ENCODE measurements around the gene AKT2.

AKT2 gene

DNA sequence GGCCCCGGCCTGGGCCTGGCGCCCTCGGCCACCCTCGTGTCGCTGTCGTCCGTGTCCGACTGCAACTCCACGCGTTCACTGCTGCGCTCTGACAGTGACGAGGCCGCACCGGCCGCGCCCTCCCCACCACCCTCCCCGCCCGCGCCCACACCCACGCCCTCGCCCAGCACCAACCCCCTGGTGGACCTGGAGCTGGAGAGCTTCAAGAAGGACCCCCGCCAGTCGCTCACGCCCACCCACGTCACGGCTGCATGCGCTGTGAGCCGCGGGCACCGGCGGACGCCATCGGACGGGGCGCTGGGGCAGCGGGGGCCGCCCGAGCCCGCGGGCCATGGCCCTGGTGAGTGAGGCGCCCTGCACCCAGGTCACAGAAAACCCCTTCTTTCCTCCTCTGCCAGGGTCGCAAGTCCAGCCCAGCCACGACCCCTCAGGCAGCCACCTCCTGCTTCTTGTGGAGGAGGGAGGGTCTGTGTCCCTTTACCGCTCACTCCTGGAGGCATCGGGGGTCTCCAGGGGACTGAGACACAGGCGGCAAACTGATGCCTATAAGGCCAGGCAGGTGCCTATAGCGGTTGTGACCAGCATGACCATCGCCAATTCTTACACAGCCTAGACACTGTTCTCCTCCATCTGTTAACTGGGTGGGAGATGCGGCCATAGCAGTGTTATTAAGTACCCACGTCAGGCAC is 71.1 kb downstream of the AKT2 start:
- Histone ChIP-seq H3K4me1 (ENCODE audit: control insufficient read depth, insufficient read depth, low read length) (peaks cover 11% of the 10 kb centered on the region; the same call in 1 of the 2 replicates), H3K36me3 (ENCODE audit: control insufficient read depth, insufficient read depth, low read length) (peaks cover 7% of the 10 kb centered on the region), H3K27ac (ENCODE audit: low read depth, low read length) (no peak overlapping the region), H3K4me3 (ENCODE audit: low read depth, low read length) (no peak overlapping the region), H3K9me3 (ENCODE audit: control insufficient read depth, insufficient read depth, low read depth, low read length) (no peaks in the 10 kb centered on the region), H3K27me3 (ENCODE audit: control insufficient read depth, insufficient read depth, low read length) (peaks cover 30% of the 10 kb centered on the region), H3K9ac (ENCODE audit: low read length) (no peak overlapping the region)

DNA sequence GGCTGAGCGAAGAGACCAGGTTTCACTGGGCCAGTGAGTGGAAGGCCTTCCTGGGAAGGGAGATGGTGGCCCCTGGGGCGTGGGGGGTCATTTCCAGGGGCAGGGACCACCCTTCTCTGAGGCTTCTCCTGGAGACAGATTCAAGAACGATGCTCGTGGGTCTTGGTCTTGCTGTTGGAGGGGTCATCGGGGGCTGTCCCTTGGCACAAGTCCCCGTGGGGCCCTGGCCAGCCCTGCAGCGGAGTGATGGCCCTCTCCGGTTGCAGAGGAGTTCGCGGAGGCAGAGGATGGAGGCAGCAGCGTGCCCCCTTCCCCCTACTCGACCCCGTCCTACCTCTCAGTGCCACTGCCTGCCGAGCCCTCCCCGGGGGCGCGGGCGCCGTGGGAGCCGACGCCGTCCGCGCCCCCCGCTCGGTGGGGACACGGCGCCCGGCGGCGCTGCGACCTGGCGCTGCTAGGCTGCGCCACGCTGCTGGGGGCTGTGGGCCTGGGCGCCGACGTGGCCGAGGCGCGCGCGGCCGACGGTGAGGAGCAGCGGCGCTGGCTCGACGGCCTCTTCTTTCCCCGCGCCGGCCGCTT is 71.8 kb downstream of the AKT2 start:
- H3K4me1 ChIP-seq (ENCODE audit: control insufficient read depth, insufficient read depth, low read length) = peaks cover 11% of the 10 kb centered on the region; the same call in 1 of the 2 replicates
- H3K9ac ChIP-seq (ENCODE audit: low read length) = no peak overlapping the region
- H3K9me3 ChIP-seq (ENCODE audit: control insufficient read depth, insufficient read depth, low read depth, low read length) = no peaks in the 10 kb centered on the region
- no peak overlapping the region for H3K27ac ChIP-seq (ENCODE audit: low read depth, low read length)
- H3K4me3 ChIP-seq (ENCODE audit: low read depth, low read length) = no peak overlapping the region
- H3K27me3 ChIP-seq (ENCODE audit: control insufficient read depth, insufficient read depth, low read length) = peaks cover 24% of the 10 kb centered on the region
- H3K36me3 ChIP-seq (ENCODE audit: control insufficient read depth, insufficient read depth, low read length) = peaks cover 11% of the 10 kb centered on the region

DNA sequence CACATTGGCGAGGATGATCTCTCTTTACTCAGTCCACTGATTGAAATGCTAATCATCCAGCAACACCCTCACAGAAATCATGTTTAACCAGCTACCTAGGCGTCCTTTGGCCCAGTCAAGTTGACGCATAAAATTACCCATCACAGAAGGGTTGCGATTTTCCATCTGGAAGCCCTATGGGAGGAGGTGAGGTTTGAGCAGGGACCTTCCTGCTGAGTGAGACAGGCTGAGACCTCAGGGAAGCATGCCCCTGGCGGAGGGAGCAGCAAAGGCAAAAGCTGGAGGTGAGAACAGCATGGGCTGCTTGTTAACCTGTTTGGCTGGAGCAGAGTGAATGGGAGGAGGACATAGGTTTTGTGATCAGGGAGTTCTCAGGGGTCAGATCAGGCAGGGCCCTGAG is 74.3 kb downstream of the AKT2 start:
- H3K27me3 ChIP-seq (ENCODE audit: control insufficient read depth, insufficient read depth, low read length) = peaks cover 1% of the 10 kb centered on the region
- H3K4me3 ChIP-seq (ENCODE audit: low read depth, low read length) = no peak overlapping the region
- H3K27ac ChIP-seq (ENCODE audit: low read depth, low read length) = no peak overlapping the region
- no peak overlapping the region for H3K9ac ChIP-seq (ENCODE audit: low read length)
- H3K9me3 ChIP-seq (ENCODE audit: control insufficient read depth, insufficient read depth, low read depth, low read length) = no peaks in the 10 kb centered on the region
- peaks cover 13% of the 10 kb centered on the region for H3K36me3 ChIP-seq (ENCODE audit: control insufficient read depth, insufficient read depth, low read length)
- 0 out of 2 replicates have a peak, but pooled peaks cover 6% of the 10 kb centered on the region for H3K4me1 ChIP-seq (ENCODE audit: control insufficient read depth, insufficient read depth, low read length)

DNA sequence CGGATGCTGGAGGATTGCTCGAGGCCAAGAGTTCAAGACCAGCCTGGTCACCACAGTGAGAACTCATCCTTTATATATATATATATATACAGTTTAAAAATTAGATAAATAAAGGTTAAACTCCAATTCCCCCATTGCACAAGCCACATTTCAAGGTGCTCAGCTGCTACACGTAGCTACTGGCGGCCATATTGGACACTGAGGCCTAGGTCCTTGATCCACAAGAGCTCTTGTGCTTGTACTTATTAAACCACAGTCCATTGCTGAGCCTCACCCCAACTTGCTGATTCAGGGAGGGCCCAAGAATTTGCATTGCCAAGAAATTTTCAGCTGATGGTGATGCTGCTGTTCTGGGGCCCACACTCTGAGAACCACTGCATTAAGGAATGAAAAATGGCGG is 76.5 kb downstream of the AKT2 start:
- Histone ChIP-seq H3K4me1 (ENCODE audit: control insufficient read depth, insufficient read depth, low read length) (0 out of 2 replicates have a peak, but pooled peaks cover 6% of the 10 kb centered on the region), H3K36me3 (ENCODE audit: control insufficient read depth, insufficient read depth, low read length) (peaks cover 19% of the 10 kb centered on the region), H3K9ac (ENCODE audit: low read length) (no peak overlapping the region), H3K4me3 (ENCODE audit: low read depth, low read length) (no peak overlapping the region), H3K27me3 (ENCODE audit: control insufficient read depth, insufficient read depth, low read length) (no peaks in the 10 kb centered on the region), H3K27ac (ENCODE audit: low read depth, low read length) (no peak overlapping the region), H3K9me3 (ENCODE audit: control insufficient read depth, insufficient read depth, low read depth, low read length) (no peaks in the 10 kb centered on the region)

DNA sequence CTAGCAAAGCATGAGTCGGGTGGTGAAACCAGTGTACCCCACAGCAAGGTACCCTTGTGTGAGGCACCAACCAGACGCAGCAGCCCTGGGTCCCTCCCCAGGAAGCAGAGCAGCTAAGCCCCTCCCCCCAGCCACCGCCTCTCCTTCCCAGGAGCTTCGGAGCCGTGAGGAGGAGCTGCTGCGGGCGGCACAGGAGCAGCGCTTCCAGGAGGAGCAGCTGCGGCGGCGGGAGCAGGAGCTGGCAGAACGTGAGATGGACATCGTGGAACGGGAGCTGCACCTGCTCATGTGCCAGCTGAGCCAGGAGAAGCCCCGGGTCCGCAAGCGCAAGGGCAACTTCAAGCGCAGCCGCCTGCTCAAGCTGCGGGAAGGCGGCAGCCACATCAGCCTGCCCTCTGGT is 79.4 kb downstream of the AKT2 start:
- Histone ChIP-seq H3K36me3 (ENCODE audit: control insufficient read depth, insufficient read depth, low read length) (peaks cover 16% of the 10 kb centered on the region), H3K4me3 (ENCODE audit: low read depth, low read length) (no peak overlapping the region), H3K27ac (ENCODE audit: low read depth, low read length) (no peak overlapping the region), H3K9me3 (ENCODE audit: control insufficient read depth, insufficient read depth, low read depth, low read length) (no peaks in the 10 kb centered on the region), H3K9ac (ENCODE audit: low read length) (no peak overlapping the region), H3K27me3 (ENCODE audit: control insufficient read depth, insufficient read depth, low read length) (no peaks in the 10 kb centered on the region), H3K4me1 (ENCODE audit: control insufficient read depth, insufficient read depth, low read length) (0 out of 2 replicates have a peak, but pooled peaks cover 2% of the 10 kb centered on the region)

DNA sequence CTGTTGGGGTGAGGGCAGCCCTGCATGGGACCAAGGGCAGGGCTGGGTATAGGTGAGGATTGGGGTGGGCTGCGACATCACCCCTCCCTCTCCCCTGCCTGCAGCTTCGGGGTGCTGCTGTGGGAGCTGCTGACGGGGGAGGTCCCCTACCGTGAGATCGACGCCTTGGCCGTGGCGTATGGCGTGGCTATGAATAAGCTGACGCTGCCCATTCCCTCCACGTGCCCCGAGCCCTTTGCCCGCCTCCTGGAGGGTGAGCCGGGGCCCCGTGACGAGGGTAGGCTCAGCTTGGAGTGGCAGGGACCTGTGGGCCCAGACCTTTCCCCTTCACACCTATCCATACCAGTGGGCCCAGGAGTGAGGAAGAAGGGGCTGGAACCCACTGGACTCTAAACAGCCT is 80.8 kb downstream of the AKT2 start:
- H3K9ac ChIP-seq (ENCODE audit: low read length) = no peak overlapping the region
- H3K36me3 ChIP-seq (ENCODE audit: control insufficient read depth, insufficient read depth, low read length) = peaks cover 16% of the 10 kb centered on the region
- H3K4me1 ChIP-seq (ENCODE audit: control insufficient read depth, insufficient read depth, low read length) = no peaks in the 10 kb centered on the region
- no peak overlapping the region for H3K4me3 ChIP-seq (ENCODE audit: low read depth, low read length)
- no peak overlapping the region for H3K27ac ChIP-seq (ENCODE audit: low read depth, low read length)
- no peaks in the 10 kb centered on the region for H3K9me3 ChIP-seq (ENCODE audit: control insufficient read depth, insufficient read depth, low read depth, low read length)
- no peaks in the 10 kb centered on the region for H3K27me3 ChIP-seq (ENCODE audit: control insufficient read depth, insufficient read depth, low read length)

DNA sequence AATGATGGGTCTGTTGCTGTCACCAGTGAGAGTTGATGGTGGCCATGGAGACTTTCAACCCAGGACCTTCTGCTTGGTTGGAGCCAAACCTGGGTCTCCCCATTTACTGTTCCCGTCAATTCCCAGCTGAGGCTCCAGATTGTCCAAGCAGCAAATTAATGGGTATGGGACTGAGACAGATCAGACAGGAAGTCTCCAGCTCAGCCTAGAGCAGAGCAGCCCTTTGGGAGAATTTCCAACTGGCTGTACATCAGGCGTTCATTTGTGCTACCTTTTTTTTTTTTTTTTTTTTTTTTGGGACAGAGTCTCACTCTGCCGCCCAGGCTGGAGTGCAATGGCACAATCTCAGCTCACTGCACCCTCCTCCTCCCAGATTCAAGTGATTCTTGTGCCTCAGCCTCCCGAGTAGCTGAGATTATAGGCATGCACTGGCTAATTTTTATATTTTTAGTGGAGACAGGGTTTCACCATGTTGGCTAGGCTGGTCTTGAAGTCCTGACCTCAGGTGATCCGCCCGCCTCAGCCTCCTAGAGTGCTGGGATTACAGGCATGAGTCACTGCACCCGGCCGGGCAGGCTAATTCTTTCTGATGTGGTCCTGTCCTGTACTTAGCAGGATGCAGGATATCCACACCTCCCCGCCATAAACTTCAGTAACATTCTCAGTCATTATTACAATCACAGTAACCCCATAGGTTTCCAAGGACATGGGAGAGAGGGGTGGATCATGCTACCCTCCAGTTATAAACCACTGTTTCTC is 84.6 kb downstream of the AKT2 start:
- Histone ChIP-seq H3K9me3 (ENCODE audit: control insufficient read depth, insufficient read depth, low read depth, low read length) (no peaks in the 10 kb centered on the region), H3K9ac (ENCODE audit: low read length) (no peak overlapping the region), H3K4me1 (ENCODE audit: control insufficient read depth, insufficient read depth, low read length) (no peaks in the 10 kb centered on the region), H3K27me3 (ENCODE audit: control insufficient read depth, insufficient read depth, low read length) (no peaks in the 10 kb centered on the region), H3K27ac (ENCODE audit: low read depth, low read length) (no peak overlapping the region), H3K4me3 (ENCODE audit: low read depth, low read length) (no peak overlapping the region), H3K36me3 (ENCODE audit: control insufficient read depth, insufficient read depth, low read length) (peaks cover 9% of the 10 kb centered on the region)

DNA sequence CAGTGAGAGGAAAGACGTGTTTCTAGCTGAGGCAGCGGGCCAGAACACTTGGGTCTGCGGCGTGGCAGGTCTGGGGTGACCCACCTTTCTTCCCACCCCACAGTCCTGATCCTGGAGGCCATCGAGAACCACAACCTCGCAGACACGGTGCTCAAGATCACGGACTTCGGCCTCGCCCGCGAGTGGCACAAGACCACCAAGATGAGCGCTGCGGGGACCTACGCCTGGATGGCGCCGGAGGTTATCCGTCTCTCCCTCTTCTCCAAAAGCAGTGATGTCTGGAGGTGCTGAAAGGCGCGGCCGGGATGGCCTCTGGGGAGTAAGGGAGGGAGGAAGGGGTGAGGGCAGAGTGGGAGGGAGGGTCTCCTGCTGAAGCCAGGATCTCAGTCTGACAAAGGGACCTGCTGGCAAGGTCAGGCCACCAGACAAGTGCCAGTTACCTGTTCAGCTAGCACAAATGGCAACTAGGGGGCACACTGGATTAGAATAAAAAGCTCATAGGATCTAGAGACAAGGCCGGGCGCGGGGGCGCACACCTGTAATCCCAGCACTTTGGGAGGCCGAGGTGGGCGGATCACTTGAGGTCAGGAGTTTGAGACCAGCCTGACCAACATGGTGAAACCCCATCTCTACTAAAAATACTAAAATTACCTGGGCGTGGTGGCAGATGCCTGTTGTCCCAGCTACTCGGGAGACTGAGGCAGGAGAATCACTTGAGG is 86.7 kb downstream of the AKT2 start:
- no peaks in the 10 kb centered on the region for H3K9me3 ChIP-seq (ENCODE audit: control insufficient read depth, insufficient read depth, low read depth, low read length)
- H3K9ac ChIP-seq (ENCODE audit: low read length) = no peak overlapping the region

DNA sequence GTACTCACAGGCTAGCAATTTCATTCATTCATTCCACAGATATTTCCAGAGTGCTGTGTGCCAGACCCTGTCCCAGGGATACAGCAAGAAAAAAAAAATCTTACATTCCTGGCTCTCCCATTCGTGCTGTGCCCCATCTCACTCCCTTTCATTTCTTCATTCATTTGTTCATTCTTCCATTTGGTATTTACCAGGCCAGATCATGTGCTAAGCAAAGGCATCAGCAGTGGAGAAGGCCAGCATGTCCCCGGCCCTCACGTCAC is 91.6 kb downstream of the AKT2 start:
- H3K27ac ChIP-seq (ENCODE audit: low read depth, low read length) = no peak overlapping the region
- no peaks in the 10 kb centered on the region for H3K27me3 ChIP-seq (ENCODE audit: control insufficient read depth, insufficient read depth, low read length)
- peaks cover 15% of the 10 kb centered on the region for H3K4me1 ChIP-seq (ENCODE audit: control insufficient read depth, insufficient read depth, low read length)
- no peaks in the 10 kb centered on the region for H3K9me3 ChIP-seq (ENCODE audit: control insufficient read depth, insufficient read depth, low read depth, low read length)
- H3K9ac ChIP-seq (ENCODE audit: low read length) = no peak overlapping the region
- no peaks in the 10 kb centered on the region for H3K36me3 ChIP-seq (ENCODE audit: control insufficient read depth, insufficient read depth, low read length)
- no peak overlapping the region for H3K4me3 ChIP-seq (ENCODE audit: low read depth, low read length)

More for the DNA sequence above, 86.7 kb downstream of the AKT2 start:
- Histone ChIP-seq H3K27me3 (ENCODE audit: control insufficient read depth, insufficient read depth, low read length) (no peaks in the 10 kb centered on the region), H3K36me3 (ENCODE audit: control insufficient read depth, insufficient read depth, low read length) (peaks cover 2% of the 10 kb centered on the region), H3K27ac (ENCODE audit: low read depth, low read length) (no peak overlapping the region), H3K4me3 (ENCODE audit: low read depth, low read length) (no peak overlapping the region), H3K4me1 (ENCODE audit: control insufficient read depth, insufficient read depth, low read length) (no peaks in the 10 kb centered on the region)

DNA sequence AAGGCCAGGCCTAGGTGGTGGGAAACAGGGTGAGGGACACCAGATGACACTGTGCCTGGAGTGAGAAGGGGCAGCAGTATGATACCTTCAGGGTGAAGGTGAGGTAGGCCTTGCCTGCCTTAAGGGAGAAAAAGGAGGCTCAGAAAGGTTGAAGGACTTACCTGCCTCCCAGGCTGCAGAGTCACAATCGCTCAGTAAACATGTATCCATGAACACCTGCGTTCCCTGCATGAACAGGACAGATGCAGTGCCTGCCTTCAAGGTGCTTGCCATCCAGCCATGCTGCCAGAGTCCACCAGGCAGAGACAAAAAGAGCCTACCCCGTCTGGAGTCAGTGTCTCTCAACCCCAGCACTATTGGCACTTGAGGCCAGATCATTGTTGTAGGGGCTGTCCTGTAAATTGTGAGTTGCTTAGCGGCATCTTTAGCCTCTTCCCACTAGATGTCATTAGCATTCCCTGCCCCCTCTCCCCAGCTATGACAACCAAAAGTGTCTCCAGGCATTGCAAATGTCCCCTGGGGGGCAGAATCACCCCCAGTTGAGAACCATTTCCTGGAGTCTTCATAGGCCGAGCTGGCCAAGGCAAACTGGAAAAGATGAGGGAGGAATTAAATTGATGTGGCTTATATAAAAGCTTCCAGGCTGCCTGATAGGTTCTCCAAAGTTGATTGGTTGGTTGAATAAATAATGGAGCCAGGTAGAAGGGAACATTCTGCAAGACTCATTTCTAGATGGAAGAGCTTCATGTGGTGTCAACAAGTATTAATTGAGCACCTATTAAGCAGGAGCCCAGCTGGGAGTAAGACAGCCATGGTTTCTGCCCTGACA is 92.2 kb downstream of the AKT2 start:
- Histone ChIP-seq H3K4me1 (ENCODE audit: control insufficient read depth, insufficient read depth, low read length) (peaks cover 15% of the 10 kb centered on the region), H3K9ac (ENCODE audit: low read length) (no peak overlapping the region), H3K27ac (ENCODE audit: low read depth, low read length) (no peak overlapping the region), H3K27me3 (ENCODE audit: control insufficient read depth, insufficient read depth, low read length) (no peaks in the 10 kb centered on the region), H3K4me3 (ENCODE audit: low read depth, low read length) (peak overlapping the region; percentile 80), H3K36me3 (ENCODE audit: control insufficient read depth, insufficient read depth, low read length) (no peaks in the 10 kb centered on the region), H3K9me3 (ENCODE audit: control insufficient read depth, insufficient read depth, low read depth, low read length) (no peaks in the 10 kb centered on the region)

All from HUES6 (cell line).